Stimulated activated naive CD8-positive, alpha-beta T cell treated with anti-CD3 and anti-CD28 coated beads, Interleukin-15, Interleukin-2, amounts not matched to agents 100 U/mL and 50 U/mL, for 24 hours (primary cell): Measurements from ENCODE around the gene MON1A.

ENCODE experiments used
- ATAC-seq: fragments of 150-1000 bp; cut with Tn5 transposase; one replicate; pipeline ENCODE4 v1.10.0; 2021
- DNase-seq: peaks from one replicate; pipeline ENCODE4 v3.0.0; 2021

Gene MON1A

DNA sequence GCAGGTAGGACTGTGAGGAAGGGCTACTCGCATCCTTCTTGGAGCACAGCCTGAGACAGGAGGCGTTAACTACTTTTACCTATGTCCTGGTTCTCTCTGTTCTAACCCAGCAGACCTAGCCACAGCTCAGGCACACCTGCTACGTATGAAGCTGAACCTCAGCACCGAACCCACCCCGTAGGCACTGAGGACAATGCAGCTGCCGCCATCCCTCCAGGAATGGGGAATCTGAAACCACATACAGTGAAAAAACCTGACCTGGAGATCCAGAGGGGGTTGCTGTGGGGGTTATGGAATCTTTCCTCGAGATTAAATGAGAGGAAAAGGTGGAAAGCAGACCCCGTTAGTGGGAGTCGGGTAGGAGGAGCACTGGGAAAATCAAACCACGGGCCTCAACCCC, 40.3 kb downstream of the MON1A start:
- DNase-seq (no peak), ATAC-seq (no peak)

- ATAC-seq (no peak), DNase-seq (no peak)
Measured at GRCh38 chr3:49886922-49887265, 42.7 kb downstream of the MON1A start.

GRCh38 chr3:49883998-49884397, 45.6 kb downstream of the MON1A start:
- DNase-seq (no peak), ATAC-seq (no peak)

- DNase-seq: no peak
- ATAC-seq: no peak
Measured at GRCh38 chr3:49882166-49882565, 47.4 kb downstream of the MON1A start.

DNA sequence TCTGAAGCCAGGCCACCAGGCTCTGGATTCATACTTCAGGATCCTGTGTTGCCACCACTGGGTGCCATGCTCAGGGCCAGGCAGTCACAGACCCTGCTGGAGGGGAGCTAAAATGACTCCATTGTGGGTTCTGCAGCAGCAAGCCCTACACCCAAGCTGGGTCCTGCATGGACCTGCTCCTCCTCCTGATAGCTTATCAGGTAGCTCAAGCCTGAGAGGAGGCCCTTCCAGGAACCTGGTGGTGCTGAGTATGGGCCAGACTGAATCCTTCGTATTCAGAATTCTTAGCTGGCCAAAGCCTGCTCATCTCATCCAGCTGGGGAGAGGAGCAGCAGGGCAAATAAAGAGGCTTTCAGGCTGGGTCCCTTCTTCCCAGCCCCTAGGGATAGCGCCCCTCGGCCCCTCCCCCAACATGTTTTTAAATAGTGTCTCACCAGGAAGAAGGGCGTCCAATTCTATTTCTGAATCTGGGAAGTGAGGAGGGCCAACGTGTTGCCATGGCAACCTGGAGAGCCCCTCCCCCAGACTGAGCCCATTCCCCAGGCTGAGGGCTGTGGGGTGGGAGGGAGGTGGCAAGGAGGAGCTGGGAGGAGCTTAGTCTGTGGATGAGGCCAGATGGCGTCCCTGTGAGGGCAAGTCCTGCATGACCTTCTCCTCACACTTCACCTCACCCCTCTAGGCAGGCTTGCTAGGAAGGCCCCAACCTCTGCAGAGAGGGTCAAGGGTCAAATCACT, 48.9 kb downstream of the MON1A start:
- ATAC-seq (no peak), DNase-seq (no peak)

- no peak for DNase-seq
- ATAC-seq: no peak
Measured at GRCh38 chr3:49879721-49880120, 49.9 kb downstream of the MON1A start.

DNA sequence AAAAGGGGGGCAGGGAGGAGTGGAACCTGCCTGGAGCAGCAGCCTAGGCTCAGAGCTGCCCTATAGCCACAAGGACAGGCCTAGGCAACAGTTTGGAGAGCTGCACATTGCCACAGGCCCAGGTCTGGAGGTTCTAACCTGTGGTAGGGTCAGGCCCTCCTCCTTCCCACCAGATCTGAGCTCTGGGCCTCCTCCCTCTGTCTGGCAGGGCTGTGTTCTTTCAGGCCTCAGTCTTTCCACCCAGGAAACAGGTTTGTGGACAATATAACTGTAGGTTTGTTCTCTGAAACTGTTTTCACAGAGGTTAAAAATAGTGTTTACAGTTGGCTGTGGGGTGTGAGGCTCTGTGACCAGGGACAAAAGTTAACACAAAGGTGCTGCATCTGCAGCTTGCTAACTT, 50.9 kb downstream of the MON1A start:
- no peak for ATAC-seq
- DNase-seq: no peak

- no peak for DNase-seq
- no peak for ATAC-seq
Measured at GRCh38 chr3:49877716-49878115, 51.9 kb downstream of the MON1A start.

GRCh38 chr3:49876567-49876966, 53.0 kb downstream of the MON1A start:
- no peak for DNase-seq
- no peak for ATAC-seq

DNA sequence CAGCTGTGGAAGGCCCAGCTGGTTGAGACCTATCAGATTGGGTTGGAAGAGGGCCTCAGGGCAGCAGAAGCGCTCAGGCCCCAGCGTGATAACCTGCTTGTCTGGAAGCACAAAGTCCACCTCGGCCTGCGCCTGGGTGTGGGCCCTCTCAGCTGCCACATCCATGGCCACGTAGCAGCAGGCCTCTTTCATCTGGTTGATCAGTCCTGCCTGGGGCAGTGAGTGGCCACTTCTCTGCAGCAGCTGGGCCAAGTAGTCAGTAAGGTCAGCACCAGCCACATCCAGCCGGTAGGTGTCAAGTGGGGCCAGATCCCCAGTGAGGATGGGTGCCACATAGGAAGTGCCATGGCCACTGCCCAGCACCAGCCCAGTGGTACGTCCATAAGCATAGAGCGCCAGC, 56.0 kb downstream of the MON1A start:
- no peak for ATAC-seq
- DNase-seq: no peak

DNA sequence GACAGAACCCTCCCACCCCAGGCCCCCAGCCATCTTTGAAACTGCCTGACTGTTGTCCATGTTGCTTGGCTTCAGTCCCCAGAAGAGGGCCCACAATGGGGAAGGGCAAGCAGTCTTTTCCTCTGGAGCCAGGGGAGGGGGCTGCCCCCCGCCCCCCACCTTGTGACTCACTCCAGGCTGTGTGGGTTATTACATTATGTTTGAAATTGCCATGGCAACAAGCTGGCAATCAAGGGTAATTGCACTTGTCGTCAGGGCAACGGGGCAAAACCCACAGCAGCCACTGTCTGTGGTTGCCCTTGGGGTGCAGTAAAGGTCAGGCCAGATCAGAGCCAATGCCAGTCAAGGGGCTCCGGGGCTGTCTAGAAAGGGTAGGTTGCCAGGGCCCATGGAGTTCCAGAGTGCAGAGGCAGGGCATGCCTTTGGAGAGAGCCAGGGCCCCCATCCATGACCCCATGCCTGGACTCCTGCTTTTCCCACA, 56.8 kb downstream of the MON1A start:
- DNase-seq (peak; percentile 56), ATAC-seq (peak; percentile 70)

DNA sequence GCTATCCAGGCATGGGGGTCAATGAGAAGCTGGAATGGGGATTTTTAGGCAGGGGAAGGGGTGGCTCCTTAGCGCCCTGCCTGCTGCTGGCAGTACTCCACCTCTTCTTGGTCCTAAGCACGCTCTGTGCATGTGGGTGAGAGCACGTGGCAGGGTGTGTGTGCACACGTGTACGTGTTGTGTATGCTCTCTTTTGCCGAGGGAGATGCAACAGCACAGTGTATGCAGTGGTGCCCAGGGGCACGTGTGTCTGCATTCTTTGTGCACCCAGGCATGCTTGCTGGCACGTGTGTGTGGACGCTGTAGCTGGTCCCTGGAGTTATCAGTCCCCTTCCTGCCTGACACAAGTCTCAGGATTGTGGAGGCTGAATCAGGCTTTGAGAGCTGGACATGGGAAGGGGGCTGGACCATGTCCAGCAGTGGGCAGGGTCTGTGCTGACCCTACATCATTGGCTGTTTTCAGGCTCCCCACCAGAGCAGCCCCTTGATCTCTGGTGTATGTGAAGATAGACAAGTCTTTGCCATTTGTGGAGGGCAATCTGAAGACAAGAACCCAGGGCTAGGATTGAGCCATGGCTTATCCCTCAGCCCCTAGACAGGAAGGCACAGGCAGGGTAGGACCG, 58.0 kb downstream of the MON1A start:
- DNase-seq (no peak), ATAC-seq (no peak)

GRCh38 chr3:49869525-49870126, 60.0 kb downstream of the MON1A start, which contains the start of gene CAMKV:
Gene CAMKV, minus strand, starts transcription at chr3:49869906. Its CDS starts 7,518 bp downstream, at chr3:49862388.
- ATAC-seq (no peak), DNase-seq (peak; percentile 52)

- DNase-seq (no peak), ATAC-seq (no peak)
Measured at GRCh38 chr3:49868862-49869466, 60.6 kb downstream of the MON1A start.

- no peak for ATAC-seq
- peak; percentile 33 for DNase-seq
Measured at GRCh38 chr3:49867871-49868321, 61.7 kb downstream of the MON1A start.

DNA sequence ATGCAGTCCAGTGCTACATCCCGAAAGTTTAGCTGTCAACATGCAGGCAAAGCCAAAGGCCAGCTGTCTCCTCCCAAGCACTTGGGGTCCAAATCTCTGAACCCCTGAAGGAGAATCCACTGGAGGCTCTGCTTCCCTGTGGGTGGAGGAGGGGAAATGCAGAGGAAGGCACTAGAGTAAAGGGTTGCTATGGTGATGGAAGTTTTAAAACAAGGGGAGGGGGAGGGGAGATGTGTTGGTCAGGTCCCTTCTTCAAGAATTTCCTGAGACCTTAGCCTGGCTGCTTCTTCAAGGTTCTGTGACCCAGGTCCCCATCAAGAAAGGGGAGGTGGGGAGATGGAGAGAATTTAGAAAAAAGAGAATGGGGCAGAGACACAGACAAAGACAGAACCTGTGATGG, 62.2 kb downstream of the MON1A start:
- DNase-seq: no peak
- no peak for ATAC-seq

DNA sequence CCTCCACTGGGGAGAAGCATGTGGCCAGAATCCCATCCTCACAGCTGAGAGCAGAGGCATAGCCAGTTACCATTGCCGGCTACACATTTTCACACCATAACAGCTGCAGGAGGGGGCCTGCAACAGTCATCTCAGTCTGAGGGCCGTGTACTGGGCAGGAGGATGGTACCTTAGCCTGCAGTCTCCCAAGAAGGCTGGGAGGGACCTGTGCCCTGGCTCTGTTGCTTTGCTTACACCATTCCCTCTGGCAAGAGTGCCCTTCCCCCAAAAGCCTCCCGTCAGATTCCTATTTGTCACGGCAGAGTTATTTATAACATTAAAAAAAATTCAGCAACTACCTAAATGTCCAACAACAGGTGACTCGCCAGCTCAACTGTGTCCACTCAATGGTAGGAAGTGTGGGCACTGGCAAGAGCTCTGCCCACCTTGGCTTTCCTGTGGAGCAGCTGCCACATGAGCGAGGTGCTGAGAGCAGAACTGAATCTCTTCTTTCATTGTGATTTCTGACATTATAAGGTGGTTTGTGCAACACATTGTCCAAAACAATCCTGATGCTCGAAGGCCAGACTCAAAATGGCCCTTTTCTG, 64.3 kb downstream of the MON1A start:
- ATAC-seq (no peak), DNase-seq (no peak)

- no peak for DNase-seq
- no peak for ATAC-seq
Measured at GRCh38 chr3:49864505-49864904, 65.1 kb downstream of the MON1A start.

- DNase-seq (no peak), ATAC-seq (no peak)
Measured at GRCh38 chr3:49859576-49860305, 69.9 kb downstream of the MON1A start.
